C4-2B (cell line): ENCODE results near the gene CERK.

Experiments used
- H3K27ac ChIP-seq: fragments of 450-650 bp; 2 replicates; pipeline ENCODE4 v1.5.1; 2017
- ZFX ChIP-seq: fragments of 450-650 bp; IDR thresholded peaks from 2 replicates; pipeline ENCODE4 v1.6.1; 2017
- TF ChIP-seq, protein P1 (sequence below): fragments of 450-650 bp; conservative IDR thresholded peaks from 2 replicates; pipeline ENCODE4 v1.5.1; 2017; ENCODE audit warnings: mild to moderate bottlenecking

Gene CERK

DNA sequence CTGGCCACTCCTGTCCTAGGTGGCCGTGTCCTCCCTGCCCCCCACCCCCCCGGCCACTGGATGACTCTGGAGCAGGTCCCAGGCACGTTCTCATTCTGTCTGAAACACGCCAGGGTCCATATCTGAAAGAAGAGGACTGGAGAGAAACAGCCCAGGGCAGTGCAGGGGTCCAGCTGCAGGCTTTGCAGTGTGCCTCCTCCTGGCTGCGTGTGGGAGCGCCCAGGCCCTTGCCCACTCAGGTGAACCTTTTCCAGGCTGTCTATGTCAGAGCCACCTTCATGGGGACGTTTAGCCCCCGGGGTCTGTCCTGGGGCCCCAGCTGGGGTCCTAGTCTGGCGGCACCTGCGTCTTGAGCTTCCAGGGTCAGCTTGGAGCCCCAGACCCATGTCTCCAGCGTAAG, 102.3 kb downstream of the CERK start:
- H3K27ac ChIP-seq: peak overlapping the region; percentile 14; the same call in 1 of the 2 replicates
- TF ChIP-seq, protein P1, sequence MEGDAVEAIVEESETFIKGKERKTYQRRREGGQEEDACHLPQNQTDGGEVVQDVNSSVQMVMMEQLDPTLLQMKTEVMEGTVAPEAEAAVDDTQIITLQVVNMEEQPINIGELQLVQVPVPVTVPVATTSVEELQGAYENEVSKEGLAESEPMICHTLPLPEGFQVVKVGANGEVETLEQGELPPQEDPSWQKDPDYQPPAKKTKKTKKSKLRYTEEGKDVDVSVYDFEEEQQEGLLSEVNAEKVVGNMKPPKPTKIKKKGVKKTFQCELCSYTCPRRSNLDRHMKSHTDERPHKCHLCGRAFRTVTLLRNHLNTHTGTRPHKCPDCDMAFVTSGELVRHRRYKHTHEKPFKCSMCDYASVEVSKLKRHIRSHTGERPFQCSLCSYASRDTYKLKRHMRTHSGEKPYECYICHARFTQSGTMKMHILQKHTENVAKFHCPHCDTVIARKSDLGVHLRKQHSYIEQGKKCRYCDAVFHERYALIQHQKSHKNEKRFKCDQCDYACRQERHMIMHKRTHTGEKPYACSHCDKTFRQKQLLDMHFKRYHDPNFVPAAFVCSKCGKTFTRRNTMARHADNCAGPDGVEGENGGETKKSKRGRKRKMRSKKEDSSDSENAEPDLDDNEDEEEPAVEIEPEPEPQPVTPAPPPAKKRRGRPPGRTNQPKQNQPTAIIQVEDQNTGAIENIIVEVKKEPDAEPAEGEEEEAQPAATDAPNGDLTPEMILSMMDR: no peak
- TF ChIP-seq ZFX: no peak

DNA sequence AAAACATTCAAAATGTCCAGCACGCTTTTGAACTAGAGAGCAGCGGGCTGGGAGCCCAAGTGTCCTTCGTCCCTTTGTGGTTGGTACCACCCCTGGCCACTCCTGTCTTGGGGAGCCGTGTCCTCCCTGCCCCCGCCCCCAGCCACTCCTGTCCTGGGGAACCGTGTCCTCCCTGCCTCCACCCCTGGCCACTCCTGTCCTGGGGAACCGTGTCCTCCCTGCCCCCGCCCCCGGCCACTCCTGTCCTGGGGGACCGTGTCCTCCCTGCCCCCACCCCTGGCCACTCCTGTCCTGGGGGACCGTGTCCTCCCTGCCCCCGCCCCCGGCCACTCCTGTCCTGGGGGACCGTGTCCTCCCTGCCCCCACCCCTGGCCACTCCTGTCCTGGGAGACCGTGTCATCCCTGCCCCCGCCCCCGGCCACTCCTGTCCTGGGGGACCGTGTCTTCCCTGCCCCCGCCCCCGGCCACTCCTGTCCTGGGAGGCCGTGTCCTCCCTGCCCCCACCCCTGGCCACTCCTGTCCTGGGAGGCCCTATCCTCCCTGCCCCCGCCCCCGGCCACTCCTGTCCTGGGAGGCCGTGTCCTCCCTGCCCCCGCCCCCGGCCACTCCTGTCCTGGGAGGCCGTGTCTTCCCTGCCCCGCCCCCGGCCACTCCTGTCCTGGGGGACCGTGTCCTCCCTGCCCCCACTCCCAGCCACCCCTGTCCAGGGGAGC, 102.9 kb downstream of the CERK start:
- H3K27ac ChIP-seq: peak overlapping the region; percentile 15; the same call in 1 of the 2 replicates
